ENCODE measurements around the gene AMY1B.
"Not testable (repeated sequence)": the region's sequence is repeated elsewhere in the genome, so short reads cannot be mapped to it uniquely, and the experiment has no call there.

DNA sequence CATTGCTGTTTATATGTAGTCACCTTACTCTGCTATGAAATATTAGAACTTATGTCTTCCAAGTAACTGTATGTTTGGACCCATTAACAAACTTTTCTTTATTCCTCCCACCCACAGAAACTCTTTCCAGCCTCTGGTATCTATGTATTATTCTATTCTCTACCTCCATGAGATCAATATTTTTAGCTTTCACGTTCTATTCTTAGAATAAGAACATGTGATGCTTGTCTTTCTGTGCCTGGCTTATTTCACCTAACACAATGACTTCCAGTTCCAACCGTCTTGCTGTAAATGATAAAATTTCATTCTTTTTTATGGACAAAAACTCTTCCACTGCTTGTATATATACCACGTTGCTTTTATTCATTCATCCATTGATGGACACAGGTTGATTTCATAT, 54.8 kb downstream of the AMY1B start:
- TF ChIP-seq CTCF, POLR2A (IDR thresholded peaks at IDR 0.05): not testable (repeated sequence)

Measured in lower leg skin (tissue), 3 donors.